ENCODE measurements around the gene GCNT4. TPM values are rescaled to one million over a fixed set of nuclear protein-coding genes. Genes with fewer than 3 reads are reported as not detected.

The GCNT4 gene
- total and polyA plus RNA-seq, 12 donors = 0.24 to 2.8 (median 1.0) TPM

DNA sequence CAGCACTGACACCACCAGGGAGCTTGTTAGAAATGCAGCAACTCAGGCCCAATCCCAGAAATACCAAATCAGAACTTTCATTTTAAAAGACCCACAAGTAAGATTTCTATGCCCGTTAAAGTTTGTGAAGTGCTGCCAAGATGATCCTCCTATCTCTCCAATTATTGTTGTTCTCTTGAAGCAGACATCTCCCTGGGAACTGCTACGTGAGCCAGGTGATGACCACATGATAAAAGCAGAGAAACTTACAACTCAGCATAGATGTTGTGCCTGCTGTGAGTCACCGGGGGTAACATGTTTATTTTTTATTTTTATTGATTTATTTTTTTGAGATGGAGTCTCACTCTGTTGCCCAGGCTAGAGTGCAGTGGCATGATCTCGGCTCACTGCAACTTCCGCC lies 34.4 kb downstream of the GCNT4 start:
- Histone ChIP-seq H3K4me3 (no peak overlapping the region), H3K4me1 (replicated peaks in 1 of 2) (no peaks in the 10 kb centered on the region), H3K36me3 (replicated peaks in 1 of 2) (no peaks in the 10 kb centered on the region), H3K9me3 (replicated peaks in 1 of 3) (no peaks in the 10 kb centered on the region), H3K27me3 (no peaks in the 10 kb centered on the region), H3K27ac (no peak overlapping the region)
- WGBS, 4 donors = 78 to 88% (median 86%) methylated on average over 5 of the region's 5 CpGs
- intact Hi-C loops (cut with DNase I) = no loop called here
- no peak for DNase-seq
- TF ChIP-seq POLR2A (IDR thresholded peaks at IDR 0.05) (no peak), CTCF (IDR thresholded peaks at IDR 0.05) (no peak)

- WGBS, 4 donors = 85 to 90% (median 86%) methylated on average over 3 of the region's 3 CpGs
These were observed 35.5 kb downstream of the GCNT4 start for GRCh38 chr5:75016896-75017295.

DNA sequence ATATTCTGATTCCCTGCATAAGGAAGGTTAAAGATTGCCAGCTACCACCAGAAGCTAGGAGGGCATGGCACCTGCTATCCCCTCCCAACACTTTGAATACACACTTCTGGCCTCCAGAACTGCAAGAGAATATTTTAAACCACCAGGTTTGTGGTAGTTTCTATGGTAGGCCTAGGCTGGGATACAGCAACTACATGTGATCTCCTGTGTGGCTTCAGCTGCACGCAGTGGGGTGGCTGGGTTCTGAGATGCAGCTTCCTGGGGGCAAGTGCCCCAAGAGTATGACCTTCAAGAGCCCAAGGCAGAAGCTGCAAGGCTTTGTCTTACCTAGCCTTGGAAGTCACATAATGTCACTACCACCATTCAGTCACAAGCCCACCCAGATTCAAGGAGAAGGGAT lies 39.6 kb downstream of the GCNT4 start:
- H3K36me3 ChIP-seq (replicated peaks in 1 of 2) = no peaks in the 10 kb centered on the region
- H3K4me1 ChIP-seq (replicated peaks in 1 of 2) = no peaks in the 10 kb centered on the region
- no peaks in the 10 kb centered on the region for H3K9me3 ChIP-seq (replicated peaks in 1 of 3)
- no peak for DNase-seq
- H3K4me3 ChIP-seq = no peak overlapping the region
- TF ChIP-seq CTCF (IDR thresholded peaks at IDR 0.05) (no peak), POLR2A (IDR thresholded peaks at IDR 0.05) (no peak)
- WGBS, 4 donors = 71 to 90% (median 84%) methylated on average over 1 of the region's 1 CpG
- H3K27me3 ChIP-seq = no peaks in the 10 kb centered on the region
- intact Hi-C loops (cut with DNase I) = no loop called here
- H3K27ac ChIP-seq = no peak overlapping the region

More at GRCh38 chr5:75016896-75017295, 35.5 kb downstream of the GCNT4 start:
- no peak overlapping the region for H3K4me3 ChIP-seq
- no peaks in the 10 kb centered on the region for H3K9me3 ChIP-seq (replicated peaks in 1 of 3)
- H3K4me1 ChIP-seq (replicated peaks in 1 of 2) = no peaks in the 10 kb centered on the region
- intact Hi-C loops (cut with DNase I) = no loop called here
- H3K27me3 ChIP-seq = no peaks in the 10 kb centered on the region
- H3K27ac ChIP-seq = no peak overlapping the region
- H3K36me3 ChIP-seq (replicated peaks in 1 of 2) = no peaks in the 10 kb centered on the region
- TF ChIP-seq POLR2A (IDR thresholded peaks at IDR 0.05) (no peak), CTCF (IDR thresholded peaks at IDR 0.05) (no peak)
- DNase-seq = no peak

DNA sequence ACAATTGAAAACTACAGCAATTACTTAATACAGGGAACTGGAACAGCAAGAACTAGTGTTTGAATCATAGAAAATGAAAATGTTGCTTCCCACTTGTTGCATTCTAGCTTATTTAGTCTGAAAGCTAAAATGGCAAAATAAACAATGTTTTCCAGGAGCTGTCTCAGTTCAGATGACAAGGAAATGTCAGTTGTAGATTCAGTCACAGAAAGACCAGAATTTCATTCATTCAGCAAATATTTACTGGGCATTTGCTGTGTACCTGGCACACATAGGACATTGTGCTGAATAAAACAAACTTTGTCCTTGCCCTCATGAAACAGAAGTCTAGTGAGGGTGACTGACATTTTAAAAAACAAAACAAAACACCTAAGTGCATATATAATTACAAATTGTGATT lies 41.5 kb downstream of the GCNT4 start:
- TF ChIP-seq CTCF (IDR thresholded peaks at IDR 0.05) (no peak), POLR2A (IDR thresholded peaks at IDR 0.05) (no peak)
- no peaks in the 10 kb centered on the region for H3K9me3 ChIP-seq (replicated peaks in 1 of 3)
- H3K4me3 ChIP-seq = no peak overlapping the region
- no peaks in the 10 kb centered on the region for H3K4me1 ChIP-seq (replicated peaks in 1 of 2)
- no peaks in the 10 kb centered on the region for H3K36me3 ChIP-seq (replicated peaks in 1 of 2)
- intact Hi-C loops (cut with DNase I) = no loop called here
- H3K27me3 ChIP-seq = no peaks in the 10 kb centered on the region
- DNase-seq = no peak
- no peak overlapping the region for H3K27ac ChIP-seq
